GM10266 (cell line): ENCODE measurements around the gene LRP1.

Experiments
- DNase-seq: peaks from one replicate; pipeline ENCODE4 v3.0.0; 2012; ENCODE audit errors: extremely low spot score
- TF ChIP-seq, protein P1 (sequence below): IDR thresholded peaks from 2 replicates; pipeline ENCODE4 v1.5.1; 2012; ENCODE audit warnings: mild to moderate bottlenecking, low read depth; ENCODE audit not compliant: control insufficient read depth, insufficient read depth; ENCODE audit errors: missing control alignments

Gene LRP1

DNA sequence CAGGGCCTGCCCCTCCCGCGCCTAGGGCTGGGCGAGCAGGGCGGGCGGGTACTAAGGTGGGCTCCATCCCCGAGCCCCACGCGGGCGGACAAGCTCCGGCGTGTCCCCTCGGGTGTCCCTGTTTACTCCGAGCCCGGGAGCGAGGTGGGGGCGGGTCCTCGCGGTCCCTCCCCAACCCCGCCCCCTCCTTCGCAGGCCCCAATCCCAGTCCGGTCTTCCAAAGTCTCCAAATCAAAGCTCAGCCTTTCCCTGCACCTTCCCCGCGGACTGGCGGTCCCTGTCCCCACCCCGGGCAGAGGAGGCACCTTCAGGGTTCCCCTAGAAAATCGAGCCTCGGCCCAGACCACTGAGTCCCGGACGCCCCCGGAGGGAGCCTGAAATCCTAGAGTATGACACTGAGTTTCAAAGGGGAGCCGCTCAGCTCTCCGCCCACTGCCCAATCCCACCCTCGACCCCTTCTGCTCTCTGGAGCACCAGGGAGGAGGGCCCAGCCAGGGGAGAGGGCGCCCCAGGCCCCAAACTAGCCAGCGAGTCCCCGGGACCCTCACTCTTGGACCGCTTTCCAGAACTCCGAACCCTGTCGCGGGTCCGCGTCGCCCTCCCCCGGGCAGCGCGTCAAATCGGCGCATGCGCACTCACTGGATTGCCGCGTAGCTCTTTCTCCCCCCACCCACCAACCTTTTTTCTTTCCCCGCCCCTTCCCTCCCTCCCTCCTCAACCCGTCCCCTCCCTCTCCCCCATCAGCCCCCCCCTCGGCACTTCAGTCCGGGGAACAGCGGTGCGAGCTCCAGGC lies at the start of gene LRP1:
TSS of gene LRP1 (plus strand) at position 758 of the 793 bp plus-strand sequence. CDS start 482 bp downstream, outside the sequence.
- peak; percentile 87 for DNase-seq
- TF ChIP-seq, protein P1, sequence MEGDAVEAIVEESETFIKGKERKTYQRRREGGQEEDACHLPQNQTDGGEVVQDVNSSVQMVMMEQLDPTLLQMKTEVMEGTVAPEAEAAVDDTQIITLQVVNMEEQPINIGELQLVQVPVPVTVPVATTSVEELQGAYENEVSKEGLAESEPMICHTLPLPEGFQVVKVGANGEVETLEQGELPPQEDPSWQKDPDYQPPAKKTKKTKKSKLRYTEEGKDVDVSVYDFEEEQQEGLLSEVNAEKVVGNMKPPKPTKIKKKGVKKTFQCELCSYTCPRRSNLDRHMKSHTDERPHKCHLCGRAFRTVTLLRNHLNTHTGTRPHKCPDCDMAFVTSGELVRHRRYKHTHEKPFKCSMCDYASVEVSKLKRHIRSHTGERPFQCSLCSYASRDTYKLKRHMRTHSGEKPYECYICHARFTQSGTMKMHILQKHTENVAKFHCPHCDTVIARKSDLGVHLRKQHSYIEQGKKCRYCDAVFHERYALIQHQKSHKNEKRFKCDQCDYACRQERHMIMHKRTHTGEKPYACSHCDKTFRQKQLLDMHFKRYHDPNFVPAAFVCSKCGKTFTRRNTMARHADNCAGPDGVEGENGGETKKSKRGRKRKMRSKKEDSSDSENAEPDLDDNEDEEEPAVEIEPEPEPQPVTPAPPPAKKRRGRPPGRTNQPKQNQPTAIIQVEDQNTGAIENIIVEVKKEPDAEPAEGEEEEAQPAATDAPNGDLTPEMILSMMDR: no peak

DNA sequence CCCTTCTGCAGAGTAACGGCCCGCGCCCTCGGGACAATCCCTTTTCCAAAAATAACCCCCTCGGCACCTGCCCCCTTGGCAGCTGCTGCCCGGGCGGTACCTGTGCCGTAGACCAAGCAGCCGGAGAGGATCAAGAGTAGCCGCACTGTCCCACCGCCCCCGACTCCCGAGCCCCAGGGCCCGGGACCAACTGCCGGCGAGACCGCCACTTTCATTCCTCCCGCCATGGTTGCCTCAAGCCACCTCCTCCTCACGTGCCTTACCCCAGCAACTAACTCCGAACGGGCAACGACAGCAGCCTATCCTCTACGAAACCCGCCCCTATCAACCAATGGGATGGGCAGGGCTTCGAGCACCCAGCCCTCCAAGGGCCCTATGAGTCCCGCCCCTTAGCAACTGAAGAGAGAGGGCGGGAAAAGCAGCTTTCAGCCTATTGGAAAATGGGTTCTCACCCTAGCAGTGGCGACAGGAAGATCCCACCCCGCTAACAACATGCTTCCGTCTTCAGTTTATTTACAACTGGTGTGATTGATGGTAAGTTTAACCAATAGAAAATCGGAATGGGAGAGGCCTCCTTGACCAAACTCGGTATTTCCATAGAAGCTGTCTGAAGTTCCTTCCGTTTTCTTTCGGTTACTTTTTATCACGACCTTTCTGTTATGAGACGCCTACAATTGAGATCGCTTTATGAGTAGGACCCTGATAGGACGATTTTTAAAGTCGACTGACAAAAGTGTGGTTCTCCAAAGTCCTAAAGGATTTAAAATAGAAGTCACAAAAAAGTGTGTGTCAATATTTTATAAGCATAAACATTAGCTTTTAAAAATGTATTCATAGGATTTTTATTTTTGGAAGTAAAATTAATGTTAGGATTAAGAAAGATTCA lies 49.5 kb upstream of the LRP1 start, which contains the start of gene NEMP1:
TSS of gene NEMP1 (minus strand) at position 273 of the 886 bp plus-strand sequence. CDS start at position 227, 46 bp downstream.
- TF ChIP-seq, protein P1: no peak
- DNase-seq: peak; percentile 89

DNA sequence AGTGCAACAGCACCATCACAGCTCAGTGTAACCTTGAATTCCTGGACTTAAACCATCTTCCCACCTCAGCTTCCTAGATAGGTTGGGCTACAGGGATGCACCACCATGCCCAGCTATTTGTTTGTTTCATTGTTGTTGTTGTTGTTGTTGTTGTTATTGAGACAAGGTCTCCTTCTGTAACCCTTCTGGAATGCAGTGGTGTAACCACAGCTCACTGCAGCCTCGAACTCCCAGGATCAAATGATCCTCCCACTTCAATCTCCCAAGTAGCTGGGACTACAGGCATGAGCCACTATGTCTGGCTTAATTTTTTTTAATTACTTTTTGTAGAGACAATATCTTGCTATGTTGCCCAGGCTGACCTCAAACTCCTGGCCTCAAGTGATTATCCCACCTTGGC lies 48.5 kb upstream of the LRP1 start:
- TF ChIP-seq, protein P1: no peak
- no peak for DNase-seq

DNA sequence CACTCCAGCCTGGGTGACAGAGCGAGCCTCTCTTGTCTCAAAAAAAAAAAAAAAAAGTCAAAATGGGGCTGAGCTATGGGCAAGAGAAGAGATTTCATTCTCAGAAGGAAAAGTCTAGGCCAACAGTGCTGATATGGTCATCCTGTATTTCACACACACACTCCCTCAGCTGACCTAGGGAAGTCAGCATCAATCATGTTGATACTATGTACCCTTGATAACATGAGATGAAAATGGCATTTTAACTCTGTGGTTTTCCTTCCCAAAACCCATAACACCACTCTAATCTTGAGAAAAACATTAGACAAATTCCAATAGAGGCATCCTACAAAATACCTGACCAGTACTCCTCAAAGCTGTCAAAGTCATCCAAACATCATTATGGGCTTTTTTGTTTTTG lies 47.4 kb upstream of the LRP1 start:
- DNase-seq: no peak
- TF ChIP-seq, protein P1: no peak

DNA sequence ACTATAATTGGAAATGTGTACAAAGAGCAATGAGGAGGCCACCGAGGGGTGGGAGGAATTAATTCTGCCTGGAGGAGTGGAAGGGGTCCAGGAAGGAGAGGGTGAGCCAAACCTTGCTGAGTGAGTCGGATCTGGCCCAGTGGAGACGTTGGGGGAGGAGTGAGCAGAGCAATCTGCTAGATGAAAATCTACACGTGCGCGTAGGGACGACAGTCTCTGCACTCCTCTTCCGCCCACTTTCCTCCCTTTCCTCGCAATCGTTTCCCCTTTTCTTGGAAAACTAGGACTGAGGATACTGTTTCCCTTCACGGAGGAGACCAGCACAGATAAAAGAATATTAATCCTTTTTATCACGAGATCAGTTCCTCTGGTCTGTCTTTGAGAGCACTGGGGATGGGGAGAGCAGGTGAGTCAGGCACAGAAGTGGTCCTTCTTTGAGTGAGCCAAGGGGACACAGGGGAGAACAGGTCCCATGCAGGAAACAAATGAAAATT lies 42.2 kb upstream of the LRP1 start:
- TF ChIP-seq, protein P1: no peak
- no peak for DNase-seq

DNA sequence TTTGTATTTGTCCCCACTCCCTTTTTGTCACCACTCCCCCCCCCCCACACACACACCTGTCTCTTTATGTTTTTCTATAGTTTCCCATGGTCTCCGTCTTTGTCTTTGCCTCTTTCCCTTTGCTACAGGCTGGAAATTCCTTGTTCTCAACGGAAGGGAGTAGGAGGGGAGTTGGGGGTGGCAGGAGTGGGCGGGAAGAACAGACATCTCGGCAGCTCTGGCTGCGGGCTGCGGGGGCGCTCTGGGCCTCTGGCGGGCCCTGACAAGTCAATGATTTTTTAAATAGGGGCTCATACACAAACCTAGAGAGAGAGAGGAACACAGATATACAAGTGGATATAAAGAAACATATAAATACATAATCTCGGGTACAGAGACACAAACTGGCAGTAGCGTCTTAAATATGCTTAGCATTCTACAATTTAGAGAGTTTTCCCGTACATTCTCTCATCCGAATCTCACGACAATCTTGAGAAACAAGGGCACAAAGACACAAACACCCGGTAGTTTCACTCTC lies 41.7 kb upstream of the LRP1 start:
- no peak for DNase-seq

More for the DNA sequence above, 41.7 kb upstream of the LRP1 start:
- TF ChIP-seq, protein P1: peak; percentile 40
